Measurements from ENCODE around the gene IL1RL2.

- no peak for TF ChIP-seq CTCF (IDR thresholded peaks at IDR 0.05)
- no peak for TF ChIP-seq POLR2A (IDR thresholded peaks at IDR 0.05)
- no peak for TF ChIP-seq POLR2AphosphoS5 (IDR thresholded peaks at IDR 0.05)
These were observed 95.9 kb downstream of the IL1RL2 start for GRCh38 chr2:102282678-102283091.

All from gastroesophageal sphincter (tissue), 3 donors.